Posterior vena cava (tissue), 2 donors: ENCODE measurements around the gene SMNDC1. TPM values are rescaled to one million over a fixed set of nuclear protein-coding genes. Genes with fewer than 3 reads are reported as not detected.
"Not testable (repeated sequence)": the region's sequence is repeated elsewhere in the genome, so short reads cannot be mapped to it uniquely, and the experiment has no call there.

Experiments
- DNase-seq: peaks from one replicate; pipeline ENCODE4 v3.0.0-alpha.2; 2020; ENCODE audit warnings: low spot score
- intact Hi-C, 2 donors: fragments of 100-400 bp; cut with DNase I; formaldehyde crosslinking; loops; one replicate each; pipeline versions ENCODE4 v1.14.1 to v1.14.2; 2022 to 2023
- total RNA-seq, 2 donors: library from RNA; stranded (reverse); fragmentation: NEBNext Ultra II Directional; extraction: Animal tissue kit (Norgen Biotek cat#: 25700); gene quantifications; one replicate each; pipeline ENCODE4 v1.2.1, GENCODE V29; 2021
- donor health status: DM: yes; HTN: yes; CAD: no.
- donor health status: DM: yes; HTN: yes; CAD: no.

Gene SMNDC1
- total RNA-seq, 2 donors from 2014 or later, result 26.4 to 28.1 TPM

GRCh38 chr10:110334061-110334656 is 29.4 kb upstream of the SMNDC1 start:
- DNase-seq, result no peak
- intact Hi-C loops, result no loop called here

GRCh38 chr10:110331226-110331795 is 26.6 kb upstream of the SMNDC1 start:
- intact Hi-C loops, DNase-seq: not testable (repeated sequence)

- no peak for DNase-seq
- intact Hi-C loops, result no loop called here
Measured at GRCh38 chr10:110330675-110331074, 26.0 kb upstream of the SMNDC1 start.

GRCh38 chr10:110327262-110327914 is 22.7 kb upstream of the SMNDC1 start:
- intact Hi-C loops, result no loop called here

GRCh38 chr10:110326351-110327032 is 21.8 kb upstream of the SMNDC1 start:
- intact Hi-C loops, result no loop called here
- DNase-seq, result no peak

More at GRCh38 chr10:110327262-110327914, 22.7 kb upstream of the SMNDC1 start:
- DNase-seq, result no peak

- DNase-seq, result no peak
- intact Hi-C loops, result no loop called here
Measured at GRCh38 chr10:110324805-110325280, 20.1 kb upstream of the SMNDC1 start.

- no peak for DNase-seq
- intact Hi-C loops, result no loop called here
Measured at GRCh38 chr10:110324201-110324804, 19.6 kb upstream of the SMNDC1 start.

- intact Hi-C loops, result no loop called here
- DNase-seq, result no peak
Measured at GRCh38 chr10:110323503-110323902, 18.8 kb upstream of the SMNDC1 start.

- intact Hi-C loops, result no loop called here
Measured at GRCh38 chr10:110321869-110322620, 17.3 kb upstream of the SMNDC1 start.

GRCh38 chr10:110317866-110318850 is 13.4 kb upstream of the SMNDC1 start:
- intact Hi-C loops, result loop anchor here in 1 of 2 donors (1.0 kb wide), 1 partner anchor 73 kb away; no protein-coding TSS in a partner anchor
- no peak for DNase-seq

More at GRCh38 chr10:110321869-110322620, 17.3 kb upstream of the SMNDC1 start:
- DNase-seq, result no peak

- intact Hi-C loops, result no loop called here
Measured at GRCh38 chr10:110313674-110314073, 9.0 kb upstream of the SMNDC1 start.

GRCh38 chr10:110312206-110312605 is 7.5 kb upstream of the SMNDC1 start:
- no peak for DNase-seq
- intact Hi-C loops, result no loop called here

More at GRCh38 chr10:110313674-110314073, 9.0 kb upstream of the SMNDC1 start:
- DNase-seq, result no peak

GRCh38 chr10:110311357-110311949 is 6.7 kb upstream of the SMNDC1 start:
- intact Hi-C loops, result loop anchor here in 1 of 2 donors (2.0 kb wide), 1 partner anchor 235 kb away; no protein-coding TSS in a partner anchor
- no peak for DNase-seq

- no peak for DNase-seq
- intact Hi-C loops, result loop anchor here in 1 of 2 donors (2.0 kb wide), 1 partner anchor 236 kb away; no protein-coding TSS in a partner anchor
Measured at GRCh38 chr10:110310741-110311140, 6.0 kb upstream of the SMNDC1 start.

- intact Hi-C loops, result loop anchor here in 1 of 2 donors (5.0 kb wide), 1 partner anchor 239 kb away; no protein-coding TSS in a partner anchor
- DNase-seq, result no peak
Measured at GRCh38 chr10:110307805-110308204, 3.1 kb upstream of the SMNDC1 start.

GRCh38 chr10:110306452-110306768 is 1.7 kb upstream of the SMNDC1 start:
- DNase-seq, result no peak
- intact Hi-C loops, result loop anchor here in 1 of 2 donors (5.0 kb wide), 1 partner anchor 241 kb away; no protein-coding TSS in a partner anchor
